ENCODE results near the gene KRT86. TPM values are rescaled to one million over a fixed set of nuclear protein-coding genes. Genes with fewer than 3 reads are reported as not detected.
"Not testable (repeated sequence)": the region's sequence is repeated elsewhere in the genome, so short reads cannot be mapped to it uniquely, and the experiment has no call there.

KRT86 gene
- total RNA-seq, 1 donor from 2014 or later = not detected

- no peak for DNase-seq (ENCODE audit: low spot score)
- TF ChIP-seq, protein P1, sequence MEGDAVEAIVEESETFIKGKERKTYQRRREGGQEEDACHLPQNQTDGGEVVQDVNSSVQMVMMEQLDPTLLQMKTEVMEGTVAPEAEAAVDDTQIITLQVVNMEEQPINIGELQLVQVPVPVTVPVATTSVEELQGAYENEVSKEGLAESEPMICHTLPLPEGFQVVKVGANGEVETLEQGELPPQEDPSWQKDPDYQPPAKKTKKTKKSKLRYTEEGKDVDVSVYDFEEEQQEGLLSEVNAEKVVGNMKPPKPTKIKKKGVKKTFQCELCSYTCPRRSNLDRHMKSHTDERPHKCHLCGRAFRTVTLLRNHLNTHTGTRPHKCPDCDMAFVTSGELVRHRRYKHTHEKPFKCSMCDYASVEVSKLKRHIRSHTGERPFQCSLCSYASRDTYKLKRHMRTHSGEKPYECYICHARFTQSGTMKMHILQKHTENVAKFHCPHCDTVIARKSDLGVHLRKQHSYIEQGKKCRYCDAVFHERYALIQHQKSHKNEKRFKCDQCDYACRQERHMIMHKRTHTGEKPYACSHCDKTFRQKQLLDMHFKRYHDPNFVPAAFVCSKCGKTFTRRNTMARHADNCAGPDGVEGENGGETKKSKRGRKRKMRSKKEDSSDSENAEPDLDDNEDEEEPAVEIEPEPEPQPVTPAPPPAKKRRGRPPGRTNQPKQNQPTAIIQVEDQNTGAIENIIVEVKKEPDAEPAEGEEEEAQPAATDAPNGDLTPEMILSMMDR (IDR thresholded peaks at IDR 0.05; ENCODE audit: unreplicated experiment) = no peak
- no peak overlapping the region for H3K27ac Mint-ChIP-seq (ENCODE audit: unreplicated experiment)
- H3K4me3 Mint-ChIP-seq (ENCODE audit: unreplicated experiment) = no peak overlapping the region
- no peaks in the 10 kb centered on the region for H3K9me3 Mint-ChIP-seq (ENCODE audit: unreplicated experiment)
- no peaks in the 10 kb centered on the region for H3K27me3 Mint-ChIP-seq (ENCODE audit: unreplicated experiment)
- no peaks in the 10 kb centered on the region for H3K4me1 Mint-ChIP-seq (ENCODE audit: unreplicated experiment)
- H3K36me3 Mint-ChIP-seq (ENCODE audit: low read depth, unreplicated experiment) = no peaks in the 10 kb centered on the region
Measured at GRCh38 chr12:52344111-52344510, 69.7 kb downstream of the KRT86 start.

GRCh38 chr12:52345041-52345440 is 70.6 kb downstream of the KRT86 start:
- H3K9me3 Mint-ChIP-seq (ENCODE audit: unreplicated experiment); H3K27ac Mint-ChIP-seq (ENCODE audit: unreplicated experiment); H3K36me3 Mint-ChIP-seq (ENCODE audit: low read depth, unreplicated experiment); DNase-seq (ENCODE audit: low spot score); H3K27me3 Mint-ChIP-seq (ENCODE audit: unreplicated experiment); H3K4me1 Mint-ChIP-seq (ENCODE audit: unreplicated experiment); H3K4me3 Mint-ChIP-seq (ENCODE audit: unreplicated experiment): not testable (repeated sequence)

DNA sequence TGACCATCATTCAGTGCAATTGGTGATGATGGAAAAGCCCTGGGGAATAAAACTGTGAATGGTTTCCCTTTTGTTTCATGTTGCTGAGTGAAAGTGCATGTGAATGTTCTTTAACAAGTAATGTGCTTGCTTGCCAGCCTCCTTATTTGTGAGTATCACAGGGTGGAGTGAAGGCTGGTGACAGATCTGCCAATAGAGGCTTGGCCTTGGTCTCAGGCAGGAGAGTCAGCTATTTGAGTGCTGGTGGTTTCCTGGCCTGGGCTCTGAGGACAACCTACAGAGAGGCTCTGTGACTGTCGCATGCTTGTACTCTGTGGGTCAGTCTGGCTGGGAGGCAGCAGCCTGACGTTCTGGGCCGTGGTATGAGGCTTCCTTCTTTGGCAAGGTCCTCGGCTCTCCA is 72.1 kb downstream of the KRT86 start:
- no peak for DNase-seq (ENCODE audit: low spot score)
- Mint-ChIP-seq H3K9me3 (ENCODE audit: unreplicated experiment) (no peaks in the 10 kb centered on the region), H3K4me3 (ENCODE audit: unreplicated experiment) (no peak overlapping the region), H3K27ac (ENCODE audit: unreplicated experiment) (no peak overlapping the region), H3K4me1 (ENCODE audit: unreplicated experiment) (no peaks in the 10 kb centered on the region), H3K27me3 (ENCODE audit: unreplicated experiment) (no peaks in the 10 kb centered on the region), H3K36me3 (ENCODE audit: low read depth, unreplicated experiment) (no peaks in the 10 kb centered on the region)
- TF ChIP-seq, protein P1 (IDR thresholded peaks at IDR 0.05; ENCODE audit: unreplicated experiment) = no peak

GRCh38 chr12:52347016-52347415 is 72.6 kb downstream of the KRT86 start:
- Mint-ChIP-seq H3K4me3 (ENCODE audit: unreplicated experiment) (no peak overlapping the region), H3K27me3 (ENCODE audit: unreplicated experiment) (no peaks in the 10 kb centered on the region), H3K9me3 (ENCODE audit: unreplicated experiment) (no peaks in the 10 kb centered on the region), H3K4me1 (ENCODE audit: unreplicated experiment) (no peaks in the 10 kb centered on the region), H3K27ac (ENCODE audit: unreplicated experiment) (no peak overlapping the region), H3K36me3 (ENCODE audit: low read depth, unreplicated experiment) (no peaks in the 10 kb centered on the region)
- TF ChIP-seq, protein P1 (IDR thresholded peaks at IDR 0.05; ENCODE audit: unreplicated experiment) = no peak
- DNase-seq (ENCODE audit: low spot score) = no peak

DNA sequence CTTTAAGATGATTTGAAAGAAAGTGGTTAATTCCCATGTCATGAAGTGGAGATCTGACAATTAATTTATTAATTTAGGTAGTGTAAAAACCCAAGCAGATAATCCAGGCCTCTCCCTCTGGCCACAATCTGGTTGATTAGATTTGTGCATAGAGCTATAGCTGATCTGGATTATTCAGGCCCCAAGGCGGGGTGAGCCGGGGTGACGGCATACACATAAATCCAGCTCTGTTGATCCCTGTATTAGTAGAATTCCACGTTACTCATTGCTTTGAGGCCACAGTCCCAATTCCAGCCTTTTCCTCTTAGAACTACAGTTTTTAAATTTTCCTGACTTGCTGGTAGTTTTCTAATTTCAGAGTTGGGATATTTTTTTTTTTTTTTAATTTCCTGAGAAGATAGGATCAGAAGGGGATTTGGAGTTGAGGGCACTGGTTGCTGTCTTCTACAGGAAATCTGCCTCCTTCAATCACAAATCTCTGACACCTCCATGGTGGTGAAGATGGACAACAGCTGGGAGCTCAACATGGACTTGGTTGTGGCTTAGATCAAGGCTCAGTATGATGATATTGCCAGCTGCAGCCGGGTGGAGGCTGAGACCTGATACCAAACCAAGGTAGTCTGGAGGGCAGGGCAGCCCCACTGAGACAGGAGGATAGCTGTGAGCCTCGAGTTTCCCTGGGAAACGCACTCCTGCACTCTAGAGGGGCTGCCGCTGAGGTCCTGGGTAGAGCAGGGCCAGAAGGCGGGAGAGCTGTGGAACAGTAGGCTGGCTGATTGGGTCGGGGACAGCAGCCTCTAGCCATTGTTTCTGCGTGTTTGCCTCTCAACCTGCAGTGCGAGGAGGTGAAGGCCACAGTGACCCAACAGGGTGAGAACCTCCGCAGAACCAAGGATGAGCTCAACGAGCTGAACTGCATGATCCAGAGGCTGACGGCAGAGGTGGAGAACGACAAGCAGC is 73.4 kb downstream of the KRT86 start:
- Mint-ChIP-seq H3K4me1 (ENCODE audit: unreplicated experiment) (no peaks in the 10 kb centered on the region), H3K27ac (ENCODE audit: unreplicated experiment) (no peak overlapping the region), H3K36me3 (ENCODE audit: low read depth, unreplicated experiment) (no peaks in the 10 kb centered on the region), H3K27me3 (ENCODE audit: unreplicated experiment) (no peaks in the 10 kb centered on the region), H3K4me3 (ENCODE audit: unreplicated experiment) (no peak overlapping the region), H3K9me3 (ENCODE audit: unreplicated experiment) (no peaks in the 10 kb centered on the region)
- DNase-seq (ENCODE audit: low spot score) = no peak
- TF ChIP-seq, protein P1 (IDR thresholded peaks at IDR 0.05; ENCODE audit: unreplicated experiment) = no peak

Measured in endothelial cell (in vitro differentiated cells).